K562 (cell line): ENCODE results near the gene RNF31.

Experiments used
- CHD1 ChIP-seq: fragments of 200-600 bp; sonication (generic); IDR thresholded peaks from one replicate; pipeline ENCODE4 v1.6.1; 2012; ENCODE audit warnings: mild to moderate bottlenecking, moderate library complexity, low read length, inconsistent platforms
- ETS2 ChIP-seq: IDR thresholded peaks from 2 replicates; pipeline ENCODE4 v1.6.1; 2016; ENCODE audit warnings: borderline replicate concordance, missing genetic modification characterization, mild to moderate bottlenecking, moderate library complexity, missing compliant biosample characterization; ENCODE audit not compliant: poor library complexity, severe bottlenecking
- FOXA1 ChIP-seq: fragments of 450-650 bp; IDR thresholded peaks from 2 replicates; pipeline ENCODE4 v1.6.1; 2016; ENCODE audit warnings: mild to moderate bottlenecking, borderline replicate concordance
- HNRNPK ChIP-seq: fragments of 200-400 bp; formaldehyde crosslinking; IDR thresholded peaks from one replicate; pipeline ENCODE4 v1.6.1; 2018; ENCODE audit warnings: mild to moderate bottlenecking, low read depth, low read length; ENCODE audit not compliant: poor library complexity, severe bottlenecking
- IRF9 ChIP-seq: fragments of 450-650 bp; IDR thresholded peaks from 2 replicates; pipeline ENCODE4 v1.6.1; 2016; ENCODE audit warnings: missing biosample characterization, missing genetic modification characterization
- JUNB ChIP-seq: fragments of 450-650 bp; formaldehyde crosslinking; conservative IDR thresholded peaks from 2 replicates; pipeline ENCODE4 v1.4.0; 2020; ENCODE audit warnings: mild to moderate bottlenecking
- MEF2D ChIP-seq: conservative IDR thresholded peaks from 2 replicates; pipeline ENCODE4 v1.6.1; 2016; ENCODE audit warnings: low read depth, missing genetic modification characterization, missing compliant biosample characterization
- NFYB ChIP-seq: IDR thresholded peaks from 2 replicates; pipeline ENCODE4 v1.6.1; 2011; ENCODE audit warnings: mild to moderate bottlenecking, moderate library complexity; ENCODE audit not compliant: insufficient read length; ENCODE audit errors: extremely low read depth
- POLR2AphosphoS2 ChIP-seq: IDR thresholded peaks from 2 replicates; pipeline ENCODE4 v1.6.1; 2012; ENCODE audit warnings: low read length, improper control_type of control experiment
- YBX1 ChIP-seq: fragments of 450-650 bp; IDR thresholded peaks from 2 replicates; pipeline ENCODE4 v1.7.1; 2016; ENCODE audit warnings: mild to moderate bottlenecking
- YY1 ChIP-seq, 3 experiments: IDR thresholded peaks; 2 replicates each; pipeline ENCODE4 v1.6.1; 2011; ENCODE audit warnings: low read length in 2 of 3, mild to moderate bottlenecking in 2 of 3, moderate library complexity in 2 of 3, borderline replicate concordance in 1 of 3, control low read depth in 1 of 3, low read depth in 1 of 3; ENCODE audit not compliant: insufficient read depth in 3 of 3, insufficient replicate concordance in 2 of 3, control insufficient read depth in 1 of 3, insufficient read length in 1 of 3; ENCODE audit errors: extremely low read depth in 1 of 3
- TF ChIP-seq, protein P1 (sequence below): fragments of 450-650 bp; IDR thresholded peaks from 2 replicates; pipeline ENCODE4 v1.6.1; 2018; ENCODE audit not compliant: partially characterized antibody
- TF ChIP-seq, protein P2 (sequence below), 3 experiments: IDR thresholded peaks in 2 of 3; conservative IDR thresholded peaks in 1 of 3; 2 replicates each; pipeline ENCODE4 v1.5.1; 2011 to 2012; ENCODE audit warnings: low read length in 3 of 3, mild to moderate bottlenecking in 3 of 3, control low read depth in 2 of 3, improper control_type of control experiment in 1 of 3, inconsistent platforms in 1 of 3, low read depth in 1 of 3, mixed read lengths in 1 of 3, moderate library complexity in 1 of 3; ENCODE audit not compliant: insufficient read depth in 2 of 3

GRCh38 chr14:24155100-24155499 is 7.8 kb downstream of the RNF31 start:
- TF ChIP-seq JUNB (CRISPR knock-in tag) (no peak), CHD1 (no peak), IRF9 (tag) (no peak), YBX1 (no peak), NFYB (no peak), POLR2AphosphoS2 (no peak), ETS2 (tag) (no peak), FOXA1 (no peak), MEF2D (tag) (no peak), HNRNPK (no peak), YY1 (IDR thresholded peaks at IDR 0.05; ENCODE audit: borderline replicate concordance in 1 of 3, control insufficient read depth in 1 of 3, extremely low read depth in 1 of 3, insufficient read depth in 3 of 3, insufficient read length in 1 of 3, insufficient replicate concordance in 2 of 3, low read depth in 1 of 3, low read length in 2 of 3) (no peak)
- TF ChIP-seq, protein P1, sequence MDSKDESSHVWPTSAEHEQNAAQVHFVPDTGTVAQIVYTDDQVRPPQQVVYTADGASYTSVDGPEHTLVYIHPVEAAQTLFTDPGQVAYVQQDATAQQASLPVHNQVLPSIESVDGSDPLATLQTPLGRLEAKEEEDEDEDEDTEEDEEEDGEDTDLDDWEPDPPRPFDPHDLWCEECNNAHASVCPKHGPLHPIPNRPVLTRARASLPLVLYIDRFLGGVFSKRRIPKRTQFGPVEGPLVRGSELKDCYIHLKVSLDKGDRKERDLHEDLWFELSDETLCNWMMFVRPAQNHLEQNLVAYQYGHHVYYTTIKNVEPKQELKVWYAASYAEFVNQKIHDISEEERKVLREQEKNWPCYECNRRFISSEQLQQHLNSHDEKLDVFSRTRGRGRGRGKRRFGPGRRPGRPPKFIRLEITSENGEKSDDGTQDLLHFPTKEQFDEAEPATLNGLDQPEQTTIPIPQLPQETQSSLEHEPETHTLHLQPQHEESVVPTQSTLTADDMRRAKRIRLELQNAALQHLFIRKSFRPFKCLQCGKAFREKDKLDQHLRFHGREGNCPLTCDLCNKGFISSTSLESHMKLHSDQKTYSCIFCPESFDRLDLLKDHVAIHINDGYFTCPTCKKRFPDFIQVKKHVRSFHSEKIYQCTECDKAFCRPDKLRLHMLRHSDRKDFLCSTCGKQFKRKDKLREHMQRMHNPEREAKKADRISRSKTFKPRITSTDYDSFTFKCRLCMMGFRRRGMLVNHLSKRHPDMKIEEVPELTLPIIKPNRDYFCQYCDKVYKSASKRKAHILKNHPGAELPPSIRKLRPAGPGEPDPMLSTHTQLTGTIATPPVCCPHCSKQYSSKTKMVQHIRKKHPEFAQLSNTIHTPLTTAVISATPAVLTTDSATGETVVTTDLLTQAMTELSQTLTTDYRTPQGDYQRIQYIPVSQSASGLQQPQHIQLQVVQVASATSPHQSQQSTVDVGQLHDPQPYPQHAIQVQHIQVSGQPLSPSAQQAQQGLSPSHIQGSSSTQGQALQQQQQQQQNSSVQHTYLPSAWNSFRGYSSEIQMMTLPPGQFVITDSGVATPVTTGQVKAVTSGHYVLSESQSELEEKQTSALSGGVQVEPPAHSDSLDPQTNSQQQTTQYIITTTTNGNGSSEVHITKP, result no peak
- TF ChIP-seq, protein P2, sequence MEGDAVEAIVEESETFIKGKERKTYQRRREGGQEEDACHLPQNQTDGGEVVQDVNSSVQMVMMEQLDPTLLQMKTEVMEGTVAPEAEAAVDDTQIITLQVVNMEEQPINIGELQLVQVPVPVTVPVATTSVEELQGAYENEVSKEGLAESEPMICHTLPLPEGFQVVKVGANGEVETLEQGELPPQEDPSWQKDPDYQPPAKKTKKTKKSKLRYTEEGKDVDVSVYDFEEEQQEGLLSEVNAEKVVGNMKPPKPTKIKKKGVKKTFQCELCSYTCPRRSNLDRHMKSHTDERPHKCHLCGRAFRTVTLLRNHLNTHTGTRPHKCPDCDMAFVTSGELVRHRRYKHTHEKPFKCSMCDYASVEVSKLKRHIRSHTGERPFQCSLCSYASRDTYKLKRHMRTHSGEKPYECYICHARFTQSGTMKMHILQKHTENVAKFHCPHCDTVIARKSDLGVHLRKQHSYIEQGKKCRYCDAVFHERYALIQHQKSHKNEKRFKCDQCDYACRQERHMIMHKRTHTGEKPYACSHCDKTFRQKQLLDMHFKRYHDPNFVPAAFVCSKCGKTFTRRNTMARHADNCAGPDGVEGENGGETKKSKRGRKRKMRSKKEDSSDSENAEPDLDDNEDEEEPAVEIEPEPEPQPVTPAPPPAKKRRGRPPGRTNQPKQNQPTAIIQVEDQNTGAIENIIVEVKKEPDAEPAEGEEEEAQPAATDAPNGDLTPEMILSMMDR (IDR thresholded peaks at IDR 0.05 in 2 of 3, conservative IDR thresholded peaks at IDR 0.05 in 1 of 3; ENCODE audit: insufficient read depth in 2 of 3, low read depth in 1 of 3, low read length in 3 of 3), result no peak
